ENCODE results near the gene CABP1. TPM values are rescaled to one million over a fixed set of nuclear protein-coding genes. Genes with fewer than 3 reads are reported as not detected.
A peak's percentile ranks its signal among the peaks of the same experiment; 100 is the strongest.

The CABP1 gene
- total and polyA plus RNA-seq, 10 of the 15 experiments (the other 5 are each of a cell fraction or from before 2014, with no cell fraction given) = 0.16 to 2.4 (median 0.80) TPM; not detected in 2

DNA sequence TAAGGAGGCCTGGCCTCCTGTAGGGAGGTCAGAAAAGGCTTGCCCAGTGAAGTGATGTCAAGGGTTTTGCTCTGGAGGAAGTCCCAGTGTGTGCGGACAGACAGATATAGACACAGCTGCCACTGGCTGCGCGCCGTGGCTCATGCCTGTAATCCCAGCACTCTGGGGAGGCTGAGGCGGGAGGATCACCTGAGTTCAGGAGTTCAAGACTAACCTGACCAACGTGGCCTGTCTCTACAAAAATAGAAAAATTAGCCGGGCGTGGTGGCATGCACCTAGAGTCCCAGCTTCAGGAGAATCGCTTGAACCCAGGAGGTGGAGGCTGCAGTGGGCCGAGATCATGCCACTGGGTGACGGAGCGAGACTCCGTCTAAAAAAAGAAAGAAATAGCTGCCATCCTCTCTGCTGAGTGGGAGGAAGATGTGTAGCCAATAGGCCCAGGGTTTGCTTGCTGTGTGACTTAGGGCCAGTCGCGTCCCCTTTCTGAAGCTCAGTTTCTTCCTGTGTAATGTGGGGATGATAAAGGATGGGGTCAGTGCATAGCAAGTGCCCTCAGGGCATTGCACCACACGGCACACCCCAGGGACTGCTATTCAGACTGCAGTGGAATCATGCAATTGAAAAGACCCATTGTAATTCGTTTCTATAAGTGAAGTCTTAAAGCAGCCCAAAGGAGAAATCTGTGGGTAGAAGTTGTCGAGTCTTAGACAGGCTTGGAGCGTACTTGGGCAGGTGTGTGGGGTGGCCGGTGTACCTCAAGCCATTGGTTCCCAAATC, 27.9 kb downstream of the CABP1 start:
- no peak overlapping the region for H3K4me3 ChIP-seq
- no peak overlapping the region for H3K9ac ChIP-seq (ENCODE audit: control insufficient read depth, insufficient read depth, low read length)
- DNase-seq (ENCODE audit: low read depth, low spot score) (no peak), ATAC-seq (no peak; the same call in 2 of the 3 replicates), FAIRE-seq (no peak)
- 32% methylated on average over 20 of the region's 20 CpGs for WGBS (ENCODE audit: insufficient coverage, insufficient replicate concordance, low lambda C conversion rate, missing lambda C conversion rate)
- peak overlapping the region; percentile 46; the same call in 1 of the 2 replicates for H3K27ac ChIP-seq (ENCODE audit: control insufficient read depth, insufficient read depth)
- peaks cover 3% of the 10 kb centered on the region; the same call in 2 of the 3 replicates for H3K9me3 ChIP-seq (replicated peaks; ENCODE audit: control insufficient read depth, insufficient read depth, low read length)
- BruUV-seq (replicated peaks) = no TSS peak
- in situ Hi-C loops (cut with MboI) = no loop called here
- intact Hi-C loops (cut with micrococcal nuclease; ENCODE audit: unreplicated experiment) = no loop called here
- RAD21 ChIA-PET (ENCODE audit: unreplicated experiment) = interaction anchor here (0.9 to 4.0 kb wide), 8 partner anchors 11 to 271 kb away, joined by 3 to 54 read pairs (median 8); partner anchors contain the start of genes MLEC, POP5 and UNC119B
- no peak overlapping the region for H3K4me2 ChIP-seq (ENCODE audit: control insufficient read depth, insufficient read depth)
- peaks cover 34% of the 10 kb centered on the region for H3K4me1 ChIP-seq (ENCODE audit: control insufficient read depth, insufficient read depth, low read length)
- H4K20me1 ChIP-seq (ENCODE audit: control insufficient read depth, insufficient read depth) = no peaks in the 10 kb centered on the region
- SMC1A ChIA-PET (ENCODE audit: uncharacterized antibody, unreplicated experiment) = interaction anchor here (1.1 to 18.2 kb wide), 7 partner anchors 7 to 22 kb away, joined by 4 to 149 read pairs (median 23); partner anchors contain the start of gene MLEC
- CTCF ChIA-PET = interaction anchor here (0.9 to 9.7 kb wide), 5 partner anchors 11 to 26 kb away, joined by 3 to 184 read pairs (median 6); no protein-coding TSS in a partner anchor
- H3K36me3 ChIP-seq (ENCODE audit: control insufficient read depth in 2 of 2, insufficient read depth in 2 of 2, low read length in 1 of 2) = no peaks in the 10 kb centered on the region
- no peak overlapping the region for H2AFZ ChIP-seq (ENCODE audit: control insufficient read depth, low read depth, low read length)
- no peaks in the 10 kb centered on the region for H3K79me2 ChIP-seq (ENCODE audit: control insufficient read depth, insufficient read depth, low read length)
- no peak for TF ChIP-seq TAF1 (IDR thresholded peaks at IDR 0.05; ENCODE audit: borderline replicate concordance, low read depth, low read length)
- TF ChIP-seq, protein P1, sequence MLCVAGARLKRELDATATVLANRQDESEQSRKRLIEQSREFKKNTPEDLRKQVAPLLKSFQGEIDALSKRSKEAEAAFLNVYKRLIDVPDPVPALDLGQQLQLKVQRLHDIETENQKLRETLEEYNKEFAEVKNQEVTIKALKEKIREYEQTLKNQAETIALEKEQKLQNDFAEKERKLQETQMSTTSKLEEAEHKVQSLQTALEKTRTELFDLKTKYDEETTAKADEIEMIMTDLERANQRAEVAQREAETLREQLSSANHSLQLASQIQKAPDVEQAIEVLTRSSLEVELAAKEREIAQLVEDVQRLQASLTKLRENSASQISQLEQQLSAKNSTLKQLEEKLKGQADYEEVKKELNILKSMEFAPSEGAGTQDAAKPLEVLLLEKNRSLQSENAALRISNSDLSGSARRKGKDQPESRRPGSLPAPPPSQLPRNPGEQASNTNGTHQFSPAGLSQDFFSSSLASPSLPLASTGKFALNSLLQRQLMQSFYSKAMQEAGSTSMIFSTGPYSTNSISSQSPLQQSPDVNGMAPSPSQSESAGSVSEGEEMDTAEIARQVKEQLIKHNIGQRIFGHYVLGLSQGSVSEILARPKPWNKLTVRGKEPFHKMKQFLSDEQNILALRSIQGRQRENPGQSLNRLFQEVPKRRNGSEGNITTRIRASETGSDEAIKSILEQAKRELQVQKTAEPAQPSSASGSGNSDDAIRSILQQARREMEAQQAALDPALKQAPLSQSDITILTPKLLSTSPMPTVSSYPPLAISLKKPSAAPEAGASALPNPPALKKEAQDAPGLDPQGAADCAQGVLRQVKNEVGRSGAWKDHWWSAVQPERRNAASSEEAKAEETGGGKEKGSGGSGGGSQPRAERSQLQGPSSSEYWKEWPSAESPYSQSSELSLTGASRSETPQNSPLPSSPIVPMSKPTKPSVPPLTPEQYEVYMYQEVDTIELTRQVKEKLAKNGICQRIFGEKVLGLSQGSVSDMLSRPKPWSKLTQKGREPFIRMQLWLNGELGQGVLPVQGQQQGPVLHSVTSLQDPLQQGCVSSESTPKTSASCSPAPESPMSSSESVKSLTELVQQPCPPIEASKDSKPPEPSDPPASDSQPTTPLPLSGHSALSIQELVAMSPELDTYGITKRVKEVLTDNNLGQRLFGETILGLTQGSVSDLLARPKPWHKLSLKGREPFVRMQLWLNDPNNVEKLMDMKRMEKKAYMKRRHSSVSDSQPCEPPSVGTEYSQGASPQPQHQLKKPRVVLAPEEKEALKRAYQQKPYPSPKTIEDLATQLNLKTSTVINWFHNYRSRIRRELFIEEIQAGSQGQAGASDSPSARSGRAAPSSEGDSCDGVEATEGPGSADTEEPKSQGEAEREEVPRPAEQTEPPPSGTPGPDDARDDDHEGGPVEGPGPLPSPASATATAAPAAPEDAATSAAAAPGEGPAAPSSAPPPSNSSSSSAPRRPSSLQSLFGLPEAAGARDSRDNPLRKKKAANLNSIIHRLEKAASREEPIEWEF (IDR thresholded peaks at IDR 0.05; ENCODE audit: insufficient replicate concordance, low read depth, low read length) = no peak
- no peak for TF ChIP-seq PAX8 (IDR thresholded peaks at IDR 0.05)
- TF ChIP-seq PML (IDR thresholded peaks at IDR 0.05; ENCODE audit: low read length) = no peak
- TF ChIP-seq KDM1A (IDR thresholded peaks at IDR 0.05; ENCODE audit: borderline replicate concordance) = no peak
- no peak for TF ChIP-seq KLF5 (IDR thresholded peaks at IDR 0.05; ENCODE audit: partially characterized antibody)
- no peak for TF ChIP-seq HDAC2 (IDR thresholded peaks at IDR 0.05)
- TF ChIP-seq STAT3 (IDR thresholded peaks at IDR 0.05; ENCODE audit: low read depth, low read length) = no peak
- no peak for TF ChIP-seq SMC3 (IDR thresholded peaks at IDR 0.05; ENCODE audit: borderline replicate concordance, low read length)
- TF ChIP-seq IRF4 (IDR thresholded peaks at IDR 0.05; ENCODE audit: low read depth, low read length) = no peak
- TF ChIP-seq NFYA (IDR thresholded peaks at IDR 0.05; ENCODE audit: borderline replicate concordance, low read depth, low read length) = no peak
- TF ChIP-seq CREB1 (IDR thresholded peaks at IDR 0.05; ENCODE audit: low read depth) = no peak
- TF ChIP-seq ESRRA (IDR thresholded peaks at IDR 0.05; ENCODE audit: low read length) = no peak
- H3K27me3 ChIP-seq (replicated peaks in 1 of 2; ENCODE audit: control insufficient read depth in 2 of 2, insufficient read depth in 2 of 2, low read length in 1 of 2) = no peaks in the 10 kb centered on the region
- POLR2A ChIA-PET = interaction anchor here (0.5 to 5.7 kb wide), 7 partner anchors 10 to 1136 kb away, joined by 3 to 57 read pairs (median 5); partner anchors contain the start of gene MLEC
